ENCODE results near the gene PLEKHG4B.

DNA sequence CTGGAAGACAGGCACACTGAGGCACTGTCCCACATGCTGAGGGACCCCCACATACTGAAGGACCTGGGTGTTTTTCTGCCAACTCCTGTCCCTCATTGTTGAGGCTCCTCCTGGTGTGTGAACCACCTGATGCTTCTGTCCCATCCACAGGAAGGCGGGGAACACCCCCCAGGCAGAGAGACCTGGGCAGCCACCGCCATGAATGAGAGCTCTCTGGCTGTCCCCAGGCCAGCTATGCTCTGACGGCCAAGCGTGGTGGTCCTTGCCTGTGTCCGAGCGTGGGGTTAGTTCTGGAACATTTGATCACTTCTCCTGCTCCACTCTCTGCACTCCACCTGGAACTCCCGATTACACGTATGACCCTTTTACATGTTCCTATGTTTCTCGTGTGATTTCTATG lies 87.4 kb downstream of the PLEKHG4B start:
- TF ChIP-seq, protein P1, sequence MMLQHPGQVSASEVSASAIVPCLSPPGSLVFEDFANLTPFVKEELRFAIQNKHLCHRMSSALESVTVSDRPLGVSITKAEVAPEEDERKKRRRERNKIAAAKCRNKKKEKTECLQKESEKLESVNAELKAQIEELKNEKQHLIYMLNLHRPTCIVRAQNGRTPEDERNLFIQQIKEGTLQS (IDR thresholded peaks at IDR 0.05), result no peak
- TF ChIP-seq, protein P2, sequence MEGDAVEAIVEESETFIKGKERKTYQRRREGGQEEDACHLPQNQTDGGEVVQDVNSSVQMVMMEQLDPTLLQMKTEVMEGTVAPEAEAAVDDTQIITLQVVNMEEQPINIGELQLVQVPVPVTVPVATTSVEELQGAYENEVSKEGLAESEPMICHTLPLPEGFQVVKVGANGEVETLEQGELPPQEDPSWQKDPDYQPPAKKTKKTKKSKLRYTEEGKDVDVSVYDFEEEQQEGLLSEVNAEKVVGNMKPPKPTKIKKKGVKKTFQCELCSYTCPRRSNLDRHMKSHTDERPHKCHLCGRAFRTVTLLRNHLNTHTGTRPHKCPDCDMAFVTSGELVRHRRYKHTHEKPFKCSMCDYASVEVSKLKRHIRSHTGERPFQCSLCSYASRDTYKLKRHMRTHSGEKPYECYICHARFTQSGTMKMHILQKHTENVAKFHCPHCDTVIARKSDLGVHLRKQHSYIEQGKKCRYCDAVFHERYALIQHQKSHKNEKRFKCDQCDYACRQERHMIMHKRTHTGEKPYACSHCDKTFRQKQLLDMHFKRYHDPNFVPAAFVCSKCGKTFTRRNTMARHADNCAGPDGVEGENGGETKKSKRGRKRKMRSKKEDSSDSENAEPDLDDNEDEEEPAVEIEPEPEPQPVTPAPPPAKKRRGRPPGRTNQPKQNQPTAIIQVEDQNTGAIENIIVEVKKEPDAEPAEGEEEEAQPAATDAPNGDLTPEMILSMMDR (IDR thresholded peaks at IDR 0.05; ENCODE audit: low read depth, low read length, missing input control), result no peak
- TF ChIP-seq YY1 (IDR thresholded peaks at IDR 0.05) (no peak), TAF1 (conservative IDR thresholded peaks at IDR 0.05) (no peak), JUND (IDR thresholded peaks at IDR 0.05) (no peak), SP1 (IDR thresholded peaks at IDR 0.05) (no peak)
- TF ChIP-seq, protein P3, sequence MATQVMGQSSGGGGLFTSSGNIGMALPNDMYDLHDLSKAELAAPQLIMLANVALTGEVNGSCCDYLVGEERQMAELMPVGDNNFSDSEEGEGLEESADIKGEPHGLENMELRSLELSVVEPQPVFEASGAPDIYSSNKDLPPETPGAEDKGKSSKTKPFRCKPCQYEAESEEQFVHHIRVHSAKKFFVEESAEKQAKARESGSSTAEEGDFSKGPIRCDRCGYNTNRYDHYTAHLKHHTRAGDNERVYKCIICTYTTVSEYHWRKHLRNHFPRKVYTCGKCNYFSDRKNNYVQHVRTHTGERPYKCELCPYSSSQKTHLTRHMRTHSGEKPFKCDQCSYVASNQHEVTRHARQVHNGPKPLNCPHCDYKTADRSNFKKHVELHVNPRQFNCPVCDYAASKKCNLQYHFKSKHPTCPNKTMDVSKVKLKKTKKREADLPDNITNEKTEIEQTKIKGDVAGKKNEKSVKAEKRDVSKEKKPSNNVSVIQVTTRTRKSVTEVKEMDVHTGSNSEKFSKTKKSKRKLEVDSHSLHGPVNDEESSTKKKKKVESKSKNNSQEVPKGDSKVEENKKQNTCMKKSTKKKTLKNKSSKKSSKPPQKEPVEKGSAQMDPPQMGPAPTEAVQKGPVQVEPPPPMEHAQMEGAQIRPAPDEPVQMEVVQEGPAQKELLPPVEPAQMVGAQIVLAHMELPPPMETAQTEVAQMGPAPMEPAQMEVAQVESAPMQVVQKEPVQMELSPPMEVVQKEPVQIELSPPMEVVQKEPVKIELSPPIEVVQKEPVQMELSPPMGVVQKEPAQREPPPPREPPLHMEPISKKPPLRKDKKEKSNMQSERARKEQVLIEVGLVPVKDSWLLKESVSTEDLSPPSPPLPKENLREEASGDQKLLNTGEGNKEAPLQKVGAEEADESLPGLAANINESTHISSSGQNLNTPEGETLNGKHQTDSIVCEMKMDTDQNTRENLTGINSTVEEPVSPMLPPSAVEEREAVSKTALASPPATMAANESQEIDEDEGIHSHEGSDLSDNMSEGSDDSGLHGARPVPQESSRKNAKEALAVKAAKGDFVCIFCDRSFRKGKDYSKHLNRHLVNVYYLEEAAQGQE (IDR thresholded peaks at IDR 0.05), result no peak
